ENCODE data around the gene RNH1. TPM values are rescaled to one million over a fixed set of nuclear protein-coding genes. Genes with fewer than 3 reads are reported as not detected.

RNH1 gene
- total RNA-seq, 4 donors from 2014 or later, result 191 to 259 (median 231) TPM

DNA sequence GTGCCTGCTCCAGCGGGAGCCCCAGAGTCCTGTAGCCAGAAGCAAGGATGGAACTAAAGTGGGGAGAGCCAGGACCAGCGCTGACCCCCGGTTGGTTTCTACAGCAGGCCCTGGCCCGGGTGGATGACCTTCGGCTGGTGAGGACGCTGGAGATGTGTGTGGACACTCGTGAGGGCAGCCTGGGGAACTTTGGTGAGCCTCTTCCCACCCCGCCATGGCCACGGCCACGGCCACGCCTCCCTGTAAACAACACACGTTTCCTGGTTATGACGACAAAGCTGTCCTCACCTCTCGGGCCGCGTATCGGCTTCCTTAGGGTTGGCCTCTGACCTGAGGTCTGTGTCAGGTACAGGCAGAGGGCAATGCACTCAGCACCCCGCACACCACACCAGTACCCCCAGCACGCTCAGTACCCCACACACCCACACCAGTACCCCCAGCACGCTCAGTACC, 34.4 kb upstream of the RNH1 start:
- no peak overlapping the region for H3K27ac ChIP-seq
- 95 to 96% methylated on average over 16 to 19 of the region's 20 CpGs for WGBS, 2 donors
- no peaks in the 10 kb centered on the region for H3K9me3 ChIP-seq
- H3K27me3 ChIP-seq, result no peaks in the 10 kb centered on the region
- DNase-seq, result no peak
- intact Hi-C loops (cut with DNase I), result no loop called here
- no peak overlapping the region for H3K4me3 ChIP-seq (replicated peaks in 1 of 3)
- H3K4me1 ChIP-seq, result peaks cover 7 to 15% of the 10 kb centered on the region in 2 donors
- TF ChIP-seq, protein P1, sequence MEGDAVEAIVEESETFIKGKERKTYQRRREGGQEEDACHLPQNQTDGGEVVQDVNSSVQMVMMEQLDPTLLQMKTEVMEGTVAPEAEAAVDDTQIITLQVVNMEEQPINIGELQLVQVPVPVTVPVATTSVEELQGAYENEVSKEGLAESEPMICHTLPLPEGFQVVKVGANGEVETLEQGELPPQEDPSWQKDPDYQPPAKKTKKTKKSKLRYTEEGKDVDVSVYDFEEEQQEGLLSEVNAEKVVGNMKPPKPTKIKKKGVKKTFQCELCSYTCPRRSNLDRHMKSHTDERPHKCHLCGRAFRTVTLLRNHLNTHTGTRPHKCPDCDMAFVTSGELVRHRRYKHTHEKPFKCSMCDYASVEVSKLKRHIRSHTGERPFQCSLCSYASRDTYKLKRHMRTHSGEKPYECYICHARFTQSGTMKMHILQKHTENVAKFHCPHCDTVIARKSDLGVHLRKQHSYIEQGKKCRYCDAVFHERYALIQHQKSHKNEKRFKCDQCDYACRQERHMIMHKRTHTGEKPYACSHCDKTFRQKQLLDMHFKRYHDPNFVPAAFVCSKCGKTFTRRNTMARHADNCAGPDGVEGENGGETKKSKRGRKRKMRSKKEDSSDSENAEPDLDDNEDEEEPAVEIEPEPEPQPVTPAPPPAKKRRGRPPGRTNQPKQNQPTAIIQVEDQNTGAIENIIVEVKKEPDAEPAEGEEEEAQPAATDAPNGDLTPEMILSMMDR (IDR thresholded peaks at IDR 0.05), result no peak
- no peak for TF ChIP-seq POLR2A (IDR thresholded peaks at IDR 0.05)
- H3K36me3 ChIP-seq, result no peaks in the 10 kb centered on the region

DNA sequence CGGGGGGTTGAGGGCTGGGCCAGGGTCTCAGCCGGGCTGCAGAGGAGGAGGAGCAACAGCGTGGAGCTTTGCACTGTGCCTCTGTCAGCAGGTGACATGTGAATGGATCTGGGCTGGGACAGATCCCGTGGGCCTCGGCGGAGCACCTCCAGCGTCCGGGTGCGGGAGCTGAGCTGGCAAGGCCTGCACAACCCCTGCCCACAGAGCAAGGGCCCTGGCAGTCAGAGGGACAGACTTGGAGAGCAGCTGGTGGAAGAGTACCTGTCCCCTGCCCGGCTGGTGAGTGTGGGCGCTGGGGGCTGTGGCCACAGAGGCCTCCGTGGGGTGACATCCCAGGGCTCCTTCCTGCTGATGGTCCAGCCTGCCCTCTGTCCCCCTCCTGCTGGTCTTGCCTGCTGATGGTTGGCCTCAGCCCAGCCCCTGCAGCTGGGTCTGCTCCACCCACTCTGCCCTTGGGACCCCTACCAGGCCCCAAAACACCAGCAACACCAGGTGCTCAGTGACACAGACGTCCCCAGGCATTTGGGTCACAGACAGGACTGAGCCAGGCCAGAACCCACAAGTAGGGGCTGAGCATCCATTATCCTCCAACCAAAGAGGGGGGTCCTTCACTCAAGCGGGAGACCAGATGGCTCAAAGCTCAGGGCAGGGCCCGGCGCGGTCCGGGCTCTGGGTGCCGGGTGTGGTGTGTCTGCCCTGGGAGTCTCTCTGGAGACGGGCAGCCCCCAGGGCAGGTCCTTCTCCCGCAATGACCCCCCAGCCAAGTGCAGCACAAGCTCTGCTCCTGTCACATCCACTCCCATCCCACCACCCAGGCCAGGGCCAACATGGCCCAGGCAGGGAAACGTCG, 33.8 kb upstream of the RNH1 start:
- intact Hi-C loops (cut with DNase I), result no loop called here
- H3K4me1 ChIP-seq, result peaks cover 13 to 21% of the 10 kb centered on the region in 2 donors
- H3K27me3 ChIP-seq, result no peaks in the 10 kb centered on the region
- H3K36me3 ChIP-seq, result no peaks in the 10 kb centered on the region
- H3K27ac ChIP-seq, result no peak overlapping the region
- WGBS, 2 donors, result 80 to 99% methylated on average over 4 to 10 of the region's 23 CpGs
- no peaks in the 10 kb centered on the region for H3K9me3 ChIP-seq
- TF ChIP-seq POLR2A (IDR thresholded peaks at IDR 0.05), result no peak
- TF ChIP-seq, protein P1 (IDR thresholded peaks at IDR 0.05), result no peak
- H3K4me3 ChIP-seq (replicated peaks in 1 of 3), result no peak overlapping the region
- DNase-seq, result no peak

DNA sequence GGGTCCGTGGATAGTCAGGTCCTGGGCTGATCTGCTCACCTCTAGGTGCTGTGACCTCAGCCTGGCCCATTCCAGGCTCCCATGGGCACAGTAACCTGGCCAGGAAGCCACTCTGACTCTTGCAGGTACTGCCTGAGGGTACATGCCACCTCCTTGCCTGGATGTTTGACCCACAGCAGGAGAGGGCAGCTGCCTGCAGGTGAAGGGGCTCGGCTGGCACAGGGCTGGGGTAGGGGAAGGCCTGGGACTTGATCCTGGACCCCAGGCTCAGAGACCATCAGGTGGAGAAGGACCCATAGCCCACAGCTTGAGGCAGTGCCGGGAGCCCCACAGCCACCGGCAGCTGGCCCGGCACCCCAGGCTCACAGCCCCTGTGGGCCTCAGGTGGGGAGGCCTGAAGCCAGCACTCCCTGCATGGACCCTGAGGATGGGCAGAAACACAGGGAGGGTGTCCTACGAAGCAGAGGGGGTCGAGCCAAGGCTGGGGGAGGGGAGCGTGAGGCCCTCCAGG, 33.0 kb upstream of the RNH1 start:
- intact Hi-C loops (cut with DNase I), result no loop called here
- H3K4me1 ChIP-seq, result peaks cover 13 to 22% of the 10 kb centered on the region in 2 donors
- no peaks in the 10 kb centered on the region for H3K9me3 ChIP-seq
- 83 to 86% methylated on average over 2 of the region's 8 CpGs for WGBS, 2 donors
- no peak for TF ChIP-seq POLR2A (IDR thresholded peaks at IDR 0.05)
- TF ChIP-seq, protein P1 (IDR thresholded peaks at IDR 0.05), result no peak
- no peak overlapping the region for H3K4me3 ChIP-seq (replicated peaks in 1 of 3)
- no peaks in the 10 kb centered on the region for H3K36me3 ChIP-seq
- no peaks in the 10 kb centered on the region for H3K27me3 ChIP-seq
- DNase-seq, result no peak
- no peak overlapping the region for H3K27ac ChIP-seq

DNA sequence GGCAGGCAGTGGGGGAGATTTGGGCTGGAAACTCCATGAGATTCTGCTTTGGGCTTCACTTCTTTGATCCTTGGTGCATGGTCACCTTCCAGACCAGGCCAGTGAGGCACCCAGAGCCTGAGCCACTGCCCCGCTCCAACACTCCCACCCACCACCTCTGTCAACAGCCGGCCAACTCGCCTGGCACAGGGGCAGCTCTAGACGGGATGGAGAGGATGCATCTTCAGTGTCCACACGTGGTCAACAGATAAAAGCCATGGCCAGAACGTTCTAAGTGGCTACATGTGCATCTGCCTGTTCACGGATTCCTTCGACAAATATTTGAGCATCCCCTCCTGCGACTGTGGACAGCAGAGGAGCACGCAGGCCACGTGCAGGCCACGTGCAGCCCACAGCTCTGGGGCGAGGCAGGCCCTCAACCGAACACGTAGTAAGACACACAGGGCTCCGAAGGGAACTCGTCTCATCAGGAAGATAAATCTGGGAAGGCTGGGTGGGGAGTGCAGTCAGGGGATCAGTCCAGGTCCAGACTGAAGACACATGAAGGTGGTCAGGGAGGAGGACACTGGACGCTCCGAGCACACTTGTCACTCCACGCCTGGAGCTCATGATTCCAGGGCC, 31.5 kb upstream of the RNH1 start:
- Histone ChIP-seq H3K27ac (no peak overlapping the region), H3K4me3 (replicated peaks in 1 of 3) (no peak overlapping the region), H3K36me3 (no peaks in the 10 kb centered on the region), H3K9me3 (no peaks in the 10 kb centered on the region), H3K4me1 (peaks cover 18 to 33% of the 10 kb centered on the region in 2 donors), H3K27me3 (no peaks in the 10 kb centered on the region)
- 93 to 95% methylated on average over 20 of the region's 20 CpGs for WGBS, 2 donors
- intact Hi-C loops (cut with DNase I), result no loop called here
- TF ChIP-seq, protein P1 (IDR thresholded peaks at IDR 0.05), result no peak
- no peak for TF ChIP-seq POLR2A (IDR thresholded peaks at IDR 0.05)
- no peak for DNase-seq

Measured in thyroid gland (tissue), 4 donors.